22Rv1 (cell line): ENCODE measurements around the gene MAPT.

Experiments used
- H3K27ac ChIP-seq: fragments of 450-650 bp; 2 replicates; pipeline ENCODE4 v1.5.1; 2017
- ZFX ChIP-seq: fragments of 450-650 bp; IDR thresholded peaks from 2 replicates; pipeline ENCODE4 v1.6.1; 2017; ENCODE audit warnings: antibody characterized with exemption, borderline replicate concordance
- TF ChIP-seq, protein P1 (sequence below): fragments of 450-650 bp; IDR thresholded peaks from 2 replicates; pipeline ENCODE4 v1.5.1; 2017; ENCODE audit warnings: mild to moderate bottlenecking

Gene MAPT

DNA sequence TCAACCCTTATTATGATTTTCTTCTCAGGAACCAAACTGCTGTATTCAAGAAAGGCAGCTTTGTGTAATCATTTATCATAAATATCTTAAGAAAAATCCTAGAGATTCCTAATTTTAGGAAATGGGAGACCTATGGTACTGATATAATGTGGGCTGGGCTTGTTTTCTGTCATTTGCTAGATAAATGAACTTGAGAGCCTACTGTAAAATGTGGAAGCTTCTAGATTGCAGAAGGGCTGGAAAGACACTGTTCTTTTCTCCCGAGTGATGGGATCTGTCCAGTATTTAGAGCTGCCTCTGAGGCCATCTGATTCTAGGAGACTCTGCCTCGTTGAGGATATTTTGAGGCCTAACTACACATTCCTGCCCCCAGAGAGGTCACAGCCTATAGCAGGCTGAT, 84.8 kb downstream of the MAPT start:
- no peak for TF ChIP-seq ZFX
- TF ChIP-seq, protein P1, sequence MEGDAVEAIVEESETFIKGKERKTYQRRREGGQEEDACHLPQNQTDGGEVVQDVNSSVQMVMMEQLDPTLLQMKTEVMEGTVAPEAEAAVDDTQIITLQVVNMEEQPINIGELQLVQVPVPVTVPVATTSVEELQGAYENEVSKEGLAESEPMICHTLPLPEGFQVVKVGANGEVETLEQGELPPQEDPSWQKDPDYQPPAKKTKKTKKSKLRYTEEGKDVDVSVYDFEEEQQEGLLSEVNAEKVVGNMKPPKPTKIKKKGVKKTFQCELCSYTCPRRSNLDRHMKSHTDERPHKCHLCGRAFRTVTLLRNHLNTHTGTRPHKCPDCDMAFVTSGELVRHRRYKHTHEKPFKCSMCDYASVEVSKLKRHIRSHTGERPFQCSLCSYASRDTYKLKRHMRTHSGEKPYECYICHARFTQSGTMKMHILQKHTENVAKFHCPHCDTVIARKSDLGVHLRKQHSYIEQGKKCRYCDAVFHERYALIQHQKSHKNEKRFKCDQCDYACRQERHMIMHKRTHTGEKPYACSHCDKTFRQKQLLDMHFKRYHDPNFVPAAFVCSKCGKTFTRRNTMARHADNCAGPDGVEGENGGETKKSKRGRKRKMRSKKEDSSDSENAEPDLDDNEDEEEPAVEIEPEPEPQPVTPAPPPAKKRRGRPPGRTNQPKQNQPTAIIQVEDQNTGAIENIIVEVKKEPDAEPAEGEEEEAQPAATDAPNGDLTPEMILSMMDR, result no peak
- H3K27ac ChIP-seq, result no peak overlapping the region

- TF ChIP-seq ZFX, result no peak
- TF ChIP-seq, protein P1, result no peak
- H3K27ac ChIP-seq, result no peak overlapping the region
These were observed 86.5 kb downstream of the MAPT start for GRCh38 chr17:45980855-45981254.

GRCh38 chr17:45981306-45981705, 87.0 kb downstream of the MAPT start:
- TF ChIP-seq, protein P1, result no peak
- no peak overlapping the region for H3K27ac ChIP-seq

- H3K27ac ChIP-seq, result no peak overlapping the region
- no peak for TF ChIP-seq ZFX
- TF ChIP-seq, protein P1, result no peak
These were observed 88.6 kb downstream of the MAPT start for GRCh38 chr17:45982791-45983613.

GRCh38 chr17:45983614-45984310, 89.4 kb downstream of the MAPT start:
- H3K27ac ChIP-seq, result no peak overlapping the region
- TF ChIP-seq, protein P1, result no peak
- TF ChIP-seq ZFX, result no peak

DNA sequence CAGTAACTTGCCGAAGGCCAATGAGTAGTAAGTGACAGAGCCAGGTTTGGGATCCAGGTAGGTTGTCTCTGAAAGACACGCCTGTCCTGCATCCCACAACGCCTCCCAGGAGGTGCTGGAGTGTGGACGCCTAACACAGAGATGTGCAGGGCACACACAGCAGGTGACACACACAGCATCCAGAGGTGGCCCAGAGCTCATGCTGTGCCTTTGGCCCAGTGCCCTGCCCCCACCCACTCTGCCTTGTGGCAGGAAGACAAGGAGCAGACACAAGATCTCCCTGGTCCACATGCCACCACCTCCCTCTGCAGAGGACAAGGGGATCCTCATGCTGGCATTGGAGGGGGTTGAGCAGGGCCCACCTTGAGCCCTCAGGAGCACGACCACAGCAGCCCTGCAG, 90.0 kb downstream of the MAPT start:
- TF ChIP-seq, protein P1, result no peak
- TF ChIP-seq ZFX, result no peak
- no peak overlapping the region for H3K27ac ChIP-seq

- TF ChIP-seq, protein P1, result no peak
- no peak for TF ChIP-seq ZFX
- H3K27ac ChIP-seq, result no peak overlapping the region
These were observed 91.1 kb downstream of the MAPT start for GRCh38 chr17:45985447-45985846.
